Small intestine (tissue), 7 donors: ENCODE data around the gene NLRP12. TPM values are rescaled to one million over a fixed set of nuclear protein-coding genes. Genes with fewer than 3 reads are reported as not detected.
"Not testable (repeated sequence)": the region's sequence is repeated elsewhere in the genome, so short reads cannot be mapped to it uniquely, and the experiment has no call there.

Source experiments
- DNase-seq, 2 donors: peaks; one replicate each; pipeline versions ENCODE4 v3.0.0 to v3.0.0-alpha.2; 2013
- FAIRE-seq: peaks from 2 replicates; lab custom pipeline; 2012; peaks lifted over from hg19 to GRCh38; lab: Jason Lieb, UNC
- H3K27ac ChIP-seq, 3 donors: one replicate each; pipeline ENCODE4 v1.5.1; 2013; ENCODE audit warnings: low read length in 2 of 3, mild to moderate bottlenecking in 2 of 3, control low read depth in 1 of 3, inconsistent platforms in 1 of 3, low read depth in 1 of 3, moderate library complexity in 1 of 3
- H3K27me3 ChIP-seq, 3 donors: one replicate each; pipeline ENCODE4 v1.6.1; 2013; ENCODE audit warnings: low read length in 3 of 3, inconsistent platforms in 1 of 3; ENCODE audit not compliant: control insufficient read depth in 3 of 3, insufficient read depth in 3 of 3
- H3K36me3 ChIP-seq, 3 donors: one replicate each; pipeline ENCODE4 v1.6.1; 2013; ENCODE audit warnings: low read length in 3 of 3, inconsistent platforms in 1 of 3, low read depth in 1 of 3, mild to moderate bottlenecking in 1 of 3, moderate library complexity in 1 of 3; ENCODE audit not compliant: control insufficient read depth in 3 of 3, insufficient read depth in 2 of 3
- H3K4me1 ChIP-seq, 3 donors: one replicate each; pipeline ENCODE4 v1.6.1; 2013; ENCODE audit warnings: low read length in 2 of 3, inconsistent platforms in 1 of 3, low read depth in 1 of 3, mild to moderate bottlenecking in 1 of 3, moderate library complexity in 1 of 3; ENCODE audit not compliant: control insufficient read depth in 3 of 3, insufficient read depth in 2 of 3
- H3K4me3 ChIP-seq, 3 donors: one replicate each; pipeline ENCODE4 v1.5.1; 2013; ENCODE audit warnings: low read length in 3 of 3, control low read depth in 1 of 3, inconsistent platforms in 1 of 3, low read depth in 1 of 3, mild to moderate bottlenecking in 1 of 3, moderate library complexity in 1 of 3
- H3K9me3 ChIP-seq, 2 donors: one replicate each; pipeline ENCODE4 v1.6.1; 2013; ENCODE audit warnings: low read depth in 1 of 2, low read length in 1 of 2; ENCODE audit not compliant: control insufficient read depth in 2 of 2, insufficient read depth in 1 of 2
- WGBS, 3 donors: extraction: QIAGEN DNeasy Blood & Tissue Kit; methylation state at CpG; one replicate each; pipeline ENCODE4 v1.1.7; 2013; 5-methylcytosine and 5-hydroxymethylcytosine counted together
- polyA plus RNA-seq, 4 donors: library from polyadenylated mRNA; stranded (reverse) in 3 of 4; unstranded in 1 of 4; fragments of 200-250 nt in 3 of 4; fragments of 120-200 nt in 1 of 4; gene quantifications; one replicate each; pipeline versions ENCODE4 v1.2.1 to v1.2.3, GENCODE V29; 2013
- donor health status: healthy with polysubstance abuse.
- donor health status: control.
- donor health status: control.
- donor health status: Bipolar disorder and iron deficiency.
- donor health status: healthy.

NLRP12 gene
- polyA plus RNA-seq, 4 donors = 0.06 to 0.09 TPM; not detected in 2

GRCh38 chr19:53782698-53783097, 41.4 kb downstream of the NLRP12 start:
- no peaks in the 10 kb centered on the region for H3K36me3 ChIP-seq
- 61 to 76% (median 71%) methylated on average over 4 of the region's 4 CpGs for WGBS, 3 donors
- H3K9me3 ChIP-seq = no peaks in the 10 kb centered on the region
- no peaks in the 10 kb centered on the region for H3K4me1 ChIP-seq
- no peaks in the 10 kb centered on the region for H3K27me3 ChIP-seq
- no peak for FAIRE-seq
- no peak overlapping the region for H3K27ac ChIP-seq
- H3K4me3 ChIP-seq = no peak overlapping the region
- DNase-seq = no peak

DNA sequence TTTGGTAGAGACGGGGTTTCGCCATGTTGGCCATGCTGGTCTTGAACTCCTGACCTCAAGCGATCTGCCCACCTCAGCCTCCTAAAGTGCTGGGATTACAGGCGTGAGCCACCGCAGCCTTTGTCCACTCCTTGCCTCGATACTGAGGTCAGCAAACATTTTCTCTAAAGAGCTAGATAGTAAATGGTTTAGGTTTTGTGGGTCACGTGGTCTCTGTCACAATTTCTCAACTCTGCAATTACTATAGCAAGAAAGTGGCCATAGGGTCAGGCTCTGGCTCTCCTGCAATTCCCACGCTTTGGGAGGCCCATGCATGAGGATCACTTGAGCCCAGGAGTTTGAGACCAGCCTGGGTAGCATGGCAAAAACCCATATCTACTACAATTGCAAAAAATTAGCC, 42.8 kb downstream of the NLRP12 start:
- not testable (repeated sequence) for FAIRE-seq

GRCh38 chr19:53780506-53780905, 43.6 kb downstream of the NLRP12 start:
- FAIRE-seq (no peak), DNase-seq (no peak)
- WGBS, 3 donors = 18 to 44% (median 43%) methylated on average over 1 of the region's 1 CpG
- Histone ChIP-seq H3K27me3 (no peaks in the 10 kb centered on the region), H3K4me3 (no peak overlapping the region), H3K27ac (no peak overlapping the region), H3K36me3 (no peaks in the 10 kb centered on the region), H3K4me1 (no peaks in the 10 kb centered on the region), H3K9me3 (no peaks in the 10 kb centered on the region)

More for the DNA sequence above, 42.8 kb downstream of the NLRP12 start:
- DNase-seq, H3K27me3 ChIP-seq, H3K4me3 ChIP-seq, H3K4me1 ChIP-seq, H3K36me3 ChIP-seq, H3K9me3 ChIP-seq, H3K27ac ChIP-seq: not testable (repeated sequence)
- WGBS, 3 donors = 69 to 81% (median 77%) methylated on average over 8 of the region's 8 CpGs

- H3K4me1 ChIP-seq = no peaks in the 10 kb centered on the region
- DNase-seq = no peak
- no peak overlapping the region for H3K27ac ChIP-seq
- no peak for FAIRE-seq
- no peaks in the 10 kb centered on the region for H3K36me3 ChIP-seq
- no peaks in the 10 kb centered on the region for H3K9me3 ChIP-seq
- H3K4me3 ChIP-seq = no peak overlapping the region
- H3K27me3 ChIP-seq = no peaks in the 10 kb centered on the region
- WGBS, 3 donors = 64 to 73% (median 70%) methylated on average over 18 of the region's 18 CpGs
Measured at GRCh38 chr19:53775524-53775923, 48.6 kb downstream of the NLRP12 start.

- H3K9me3 ChIP-seq, H3K36me3 ChIP-seq, H3K27me3 ChIP-seq, H3K4me1 ChIP-seq, DNase-seq, FAIRE-seq, H3K4me3 ChIP-seq, H3K27ac ChIP-seq: not testable (repeated sequence)
- WGBS, 3 donors = 17 to 30% (median 30%) methylated on average over 5 to 7 of the region's 7 CpGs
Measured at GRCh38 chr19:53774491-53774890, 49.6 kb downstream of the NLRP12 start.

- FAIRE-seq (no peak), DNase-seq (no peak)
- Histone ChIP-seq H3K27me3 (no peaks in the 10 kb centered on the region), H3K4me3 (no peak overlapping the region), H3K9me3 (no peaks in the 10 kb centered on the region), H3K4me1 (no peaks in the 10 kb centered on the region), H3K27ac (no peak overlapping the region), H3K36me3 (no peaks in the 10 kb centered on the region)
- WGBS, 3 donors = 18 to 52% (median 29%) methylated on average over 4 of the region's 4 CpGs
Measured at GRCh38 chr19:53773999-53774398, 50.1 kb downstream of the NLRP12 start.

DNA sequence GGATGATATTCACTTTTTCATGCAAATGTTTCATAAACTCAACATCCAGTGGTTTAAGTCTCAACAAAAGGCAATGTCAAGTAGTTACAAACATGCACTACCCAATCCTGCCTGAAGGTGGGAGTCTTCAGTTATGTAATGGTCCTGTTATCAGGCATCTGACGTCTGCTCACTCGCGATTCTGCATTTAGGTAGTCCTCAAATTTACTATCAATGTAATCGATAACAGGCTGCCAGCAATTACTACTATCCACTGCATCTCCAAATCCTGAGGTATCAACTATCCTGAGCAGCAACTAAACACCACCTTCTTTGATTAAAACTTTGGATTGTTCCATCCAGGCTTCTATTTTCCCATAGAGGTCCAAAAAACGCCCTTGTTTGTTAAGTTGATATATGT, 51.2 kb downstream of the NLRP12 start:
- DNase-seq (peak; percentile 39 to 56), FAIRE-seq (no peak)
- Histone ChIP-seq H3K9me3 (no peaks in the 10 kb centered on the region), H3K36me3 (no peaks in the 10 kb centered on the region), H3K27ac (no peak overlapping the region), H3K4me1 (no peaks in the 10 kb centered on the region), H3K27me3 (no peaks in the 10 kb centered on the region), H3K4me3 (no peak overlapping the region)
- WGBS, 3 donors = 6 to 10% (median 6%) methylated on average over 5 of the region's 5 CpGs

- Histone ChIP-seq H3K36me3 (no peaks in the 10 kb centered on the region), H3K4me3 (no peak overlapping the region), H3K4me1 (no peaks in the 10 kb centered on the region), H3K9me3 (no peaks in the 10 kb centered on the region), H3K27ac (no peak overlapping the region), H3K27me3 (no peaks in the 10 kb centered on the region)
- FAIRE-seq (no peak), DNase-seq (no peak)
- WGBS, 3 donors = 18 to 34% (median 32%) methylated on average over 4 of the region's 4 CpGs
Measured at GRCh38 chr19:53771144-53771543, 53.0 kb downstream of the NLRP12 start.

DNA sequence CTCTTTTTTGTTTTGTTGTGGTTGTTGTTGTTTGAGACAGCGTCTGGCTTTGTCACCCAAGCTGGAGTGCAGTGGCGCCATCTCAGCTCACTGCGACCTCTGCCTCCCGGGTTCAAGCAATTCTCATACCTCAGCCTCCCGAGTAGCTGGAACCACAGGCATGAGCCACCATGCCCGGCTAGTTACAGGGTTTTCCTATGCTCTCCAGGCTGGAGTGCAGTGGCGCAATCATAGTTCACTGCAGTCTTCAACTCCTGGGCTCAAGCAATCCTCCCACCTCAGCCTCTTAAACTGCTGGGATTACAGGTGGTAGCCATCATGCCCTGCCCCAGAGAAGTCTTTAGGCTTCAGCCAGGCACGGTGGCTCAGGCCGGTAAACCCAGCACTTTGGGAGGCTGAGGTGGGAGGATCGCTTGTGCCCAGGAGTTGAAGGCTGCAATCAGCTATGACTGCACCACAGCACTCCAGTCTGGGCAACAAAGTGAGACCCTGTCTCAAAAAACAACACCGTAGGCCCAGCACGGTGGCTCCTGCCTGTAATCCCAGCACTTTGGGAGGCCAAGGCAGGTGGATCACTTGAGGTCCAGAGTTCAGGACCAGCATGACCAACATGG, 54.3 kb downstream of the NLRP12 start:
- H3K4me3 ChIP-seq, H3K36me3 ChIP-seq, FAIRE-seq, H3K27ac ChIP-seq, DNase-seq, H3K4me1 ChIP-seq, H3K9me3 ChIP-seq, H3K27me3 ChIP-seq: not testable (repeated sequence)
- 90 to 95% (median 93%) methylated on average over 12 of the region's 12 CpGs for WGBS, 3 donors
